K562 (cell line): ENCODE measurements around the gene NAA50. TPM values are rescaled to one million over a fixed set of nuclear protein-coding genes. Genes with fewer than 3 reads are reported as not detected.

Source experiments
- ATAC-seq: fragments of 200-7000 bp; cut with Tn5 transposase; 3 replicates; pipeline ENCODE4 v1.9.1; 2020; ENCODE audit warnings: moderate library complexity
- BruUV-seq: library from RNA; stranded (reverse); fragments of 400-500 nt; replicated peaks from 2 replicates; lab custom pipeline; 2021; lab: Mats Ljungman, UMichigan
- CTCF ChIA-PET: fragments of 300-600 bp; formaldehyde crosslinking; extraction: SDS; loops from one replicate; lab custom pipeline; 2021; ENCODE audit warnings: low intra/inter-chr PET ratio; lab: Yijun Ruan, JAX
- POLR2A ChIA-PET: fragments of 300-600, 350-650 bp; sonication (Branson Sonifier 250); formaldehyde crosslinking; extraction: SDS; loops from one replicate; lab custom pipeline; 2021; ENCODE audit warnings: antibody characterized with exemption, inconsistent platforms; lab: Yijun Ruan, JAX
- DNase-seq, 4 experiments: peaks; one replicate each; pipeline versions ENCODE4 v3.0.0 to v3.0.0-alpha.2; 2011 to 2018; ENCODE audit warnings: low spot score in 3 of 4, mixed read lengths in 3 of 4; ENCODE audit errors: extremely low read depth in 1 of 4
- FAIRE-seq: peaks from 2 replicates; lab custom pipeline; 2011; peaks lifted over from hg19 to GRCh38; lab: Jason Lieb, UNC
- H2AFZ ChIP-seq: 2 replicates; pipeline ENCODE4 v1.6.0; 2011; ENCODE audit warnings: low read depth, low read length, control low read depth, inconsistent platforms
- H3K27ac ChIP-seq: fragments of 200-600 bp; 3 replicates; pipeline ENCODE4 v1.8.0; 2011; ENCODE audit warnings: low read depth, mild to moderate bottlenecking, control low read depth, inconsistent platforms, low read length, moderate library complexity, mixed read lengths; ENCODE audit errors: extremely low read depth
- H3K27me3 ChIP-seq, 2 experiments: fragments of 300-600 bp in 1 of 2; 2 replicates in 1 of 2; 3 replicates in 1 of 2; pipeline versions ENCODE4 v1.6.0 to v1.8.0; 2011; ENCODE audit warnings: inconsistent platforms in 2 of 2, low read length in 2 of 2, mild to moderate bottlenecking in 1 of 2, mixed read lengths in 1 of 2, moderate library complexity in 1 of 2; ENCODE audit not compliant: control insufficient read depth in 2 of 2, insufficient read depth in 2 of 2
- H3K36me3 ChIP-seq: fragments of 300-600 bp; 3 replicates; pipeline ENCODE4 v1.8.0; 2011; ENCODE audit warnings: mild to moderate bottlenecking, low read length, inconsistent platforms; ENCODE audit not compliant: control insufficient read depth, insufficient read depth
- H3K4me1 ChIP-seq, 2 experiments: fragments of 200-600 bp in 1 of 2; replicated peaks in 1 of 2; 2 replicates in 1 of 2; 3 replicates in 1 of 2; pipeline versions ENCODE4 v1.5.1 to v1.8.0; 2011; ENCODE audit warnings: inconsistent platforms in 2 of 2, low read length in 2 of 2, mild to moderate bottlenecking in 1 of 2, mixed read lengths in 1 of 2, moderate library complexity in 1 of 2; ENCODE audit not compliant: control insufficient read depth in 2 of 2, insufficient read depth in 2 of 2
- H3K4me2 ChIP-seq: 2 replicates; pipeline ENCODE4 v1.6.1; 2011; ENCODE audit warnings: low read length, control low read depth, inconsistent platforms, mixed read lengths; ENCODE audit not compliant: insufficient read depth
- H3K4me3 ChIP-seq: fragments of 200-600 bp; sonication (generic), shearing (Covaris generic); 2 replicates; pipeline ENCODE4 v1.5.1; 2016; ENCODE audit warnings: control low read depth, inconsistent platforms
- H3K79me2 ChIP-seq: fragments of 200-600 bp; 3 replicates; pipeline ENCODE4 v1.8.0; 2011; ENCODE audit warnings: low read length, inconsistent platforms; ENCODE audit not compliant: control insufficient read depth, insufficient read depth
- H3K9ac ChIP-seq, 2 experiments: 2 replicates each; pipeline versions ENCODE4 v1.6.0 to v1.6.1; 2011; ENCODE audit warnings: low read depth in 2 of 2, low read length in 2 of 2, control low read depth in 1 of 2, inconsistent platforms in 1 of 2, mild to moderate bottlenecking in 1 of 2, mixed read lengths in 1 of 2; ENCODE audit not compliant: insufficient read depth in 1 of 2
- H3K9me1 ChIP-seq: one replicate; pipeline ENCODE4 v1.6.0; 2011; ENCODE audit warnings: inconsistent platforms, mild to moderate bottlenecking, low read length, moderate library complexity; ENCODE audit not compliant: control insufficient read depth, insufficient read depth
- H3K9me3 ChIP-seq: replicated peaks from 2 replicates; pipeline ENCODE4 v1.5.1; 2011; ENCODE audit warnings: low read depth, low read length, inconsistent platforms; ENCODE audit not compliant: control insufficient read depth, insufficient read depth
- H4K20me1 ChIP-seq: replicated peaks from 2 replicates; pipeline ENCODE4 v1.6.1; 2011; ENCODE audit warnings: low read length, inconsistent platforms, mixed read lengths; ENCODE audit not compliant: control insufficient read depth, insufficient read depth
- ETV6 ChIP-seq, 3 experiments: fragments of 150-350 bp in 1 of 3; sonication (generic) in 1 of 3; formaldehyde crosslinking in 1 of 3; IDR thresholded peaks; 2 replicates each; pipeline versions ENCODE4 v1.6.1 to v1.8.0; 2014 to 2022; ENCODE audit warnings: borderline replicate concordance in 2 of 3, low read depth in 2 of 3, antibody characterized with exemption in 1 of 3, low read length in 1 of 3, mild to moderate bottlenecking in 1 of 3, missing genetic modification reagents in 1 of 3
- GTF2F1 ChIP-seq: IDR thresholded peaks from 2 replicates; pipeline ENCODE4 v1.6.1; 2011; ENCODE audit warnings: low read depth, low read length, improper control_type of control experiment
- KLF1 ChIP-seq: fragments of 450-650 bp; IDR thresholded peaks from 2 replicates; pipeline ENCODE4 v1.6.1; 2016; ENCODE audit warnings: missing genetic modification characterization, missing compliant biosample characterization
- KLF16 ChIP-seq: IDR thresholded peaks from 2 replicates; pipeline ENCODE4 v1.6.1; 2016; ENCODE audit warnings: antibody characterized with exemption
- SMAD4 ChIP-seq: fragments of 250-450 bp; sonication (Bioruptor Pico); conservative IDR thresholded peaks from 2 replicates; pipeline ENCODE4 v1.8.0; 2021; ENCODE audit warnings: inconsistent platforms, mild to moderate bottlenecking, moderate library complexity
- TAF7 ChIP-seq: fragments of 450-650 bp; IDR thresholded peaks from 2 replicates; pipeline ENCODE4 v1.6.1; 2016; ENCODE audit warnings: missing genetic modification characterization, missing compliant biosample characterization
- TSC22D4 ChIP-seq: fragments of 450-650 bp; IDR thresholded peaks from 2 replicates; pipeline ENCODE4 v1.6.1; 2016; ENCODE audit warnings: missing genetic modification characterization, missing biosample characterization, control low read depth
- ZKSCAN8 ChIP-seq: fragments of 200-800 bp; sonication (Bioruptor generic); IDR thresholded peaks from 2 replicates; pipeline ENCODE4 v1.6.1; 2016; ENCODE audit warnings: missing genetic modification characterization, missing compliant biosample characterization
- ZNF133 ChIP-seq: fragments of 250-450 bp; sonication (Bioruptor Pico); IDR thresholded peaks from 2 replicates; pipeline ENCODE4 v1.4.0; 2020; ENCODE audit warnings: mild to moderate bottlenecking
- ZNF282 ChIP-seq: sonication (generic); formaldehyde crosslinking; IDR thresholded peaks from 2 replicates; pipeline ENCODE4 v1.8.1; 2023; ENCODE audit warnings: missing genetic modification reagents
- ZNF830 ChIP-seq: fragments of 250-450 bp; sonication (Bioruptor Pico); IDR thresholded peaks from 2 replicates; pipeline ENCODE4 v1.5.0; 2021; ENCODE audit warnings: mild to moderate bottlenecking
- WGBS: fragments of 100-300 bp; shearing (Covaris generic); methylation state at CpG from one replicate; pipeline ENCODE4 v1.1.6; 2016; ENCODE audit warnings: low coverage, mixed read lengths; ENCODE audit not compliant: insufficient coverage; ENCODE audit errors: missing lambda C conversion rate; 5-methylcytosine and 5-hydroxymethylcytosine counted together
- in situ Hi-C: fragments of 300-500 bp; cut with MboI; formaldehyde crosslinking; loops from 4 replicates; pipeline ENCODE4 v1.15.0; 2018; ENCODE audit warnings: inconsistent platforms, mixed read lengths
- intact Hi-C: fragments of 100-400 bp; cut with micrococcal nuclease; formaldehyde crosslinking; loops from 2 replicates; pipeline ENCODE4 v1.14.2; 2022
- polyA plus RNA-seq, 8 experiments: library from polyadenylated mRNA; depleted of rRNA in 4 of 8; stranded (reverse) in 5 of 8; unstranded in 3 of 8; fragments of >200 nt; fragmentation: Nextera tagmentation in 2 of 8; fragmentation: Illumina TruSeq in 1 of 8; extraction: Ambion mirVana in 2 of 8; extraction: Trizol in 1 of 8; gene quantifications; 2 replicates each; pipeline versions ENCODE4 v1.2.1 to v1.2.3, GENCODE V29; 2011 to 2014; ENCODE audit warnings: inconsistent platforms in 1 of 8, missing spikeins in 1 of 8
- total RNA-seq, 7 experiments: library from RNA; depleted of rRNA in 6 of 7; stranded (reverse); fragments of >200 nt in 6 of 7; fragmentation: Illumina TruSeq in 2 of 7; extraction: Trizol in 2 of 7; gene quantifications; 2 replicates each; pipeline versions ENCODE4 v1.2.1 to v1.2.3, GENCODE V29; 2011 to 2021; ENCODE audit warnings: low replicate concordance in 1 of 7
- TF ChIP-seq, protein P1 (sequence below), 2 experiments: fragments of 450-650 bp in 1 of 2; sonication (generic) in 1 of 2; formaldehyde crosslinking; conservative IDR thresholded peaks; 2 replicates each; pipeline versions ENCODE4 v1.4.0 to v1.8.1; 2020 to 2022; ENCODE audit warnings: mild to moderate bottlenecking in 1 of 2, missing genetic modification reagents in 1 of 2
- TF ChIP-seq, protein P2 (sequence below): fragments of 250-450 bp; sonication (Bioruptor Pico); IDR thresholded peaks from 2 replicates; pipeline ENCODE4 v1.8.0; 2022; ENCODE audit warnings: moderate library complexity, mild to moderate bottlenecking, inconsistent platforms

Gene NAA50
- total and polyA plus RNA-seq, 9 of the 15 experiments (the other 6 are each of a cell fraction or from before 2014, with no cell fraction given): 40.0 to 301 (median 112) TPM

DNA sequence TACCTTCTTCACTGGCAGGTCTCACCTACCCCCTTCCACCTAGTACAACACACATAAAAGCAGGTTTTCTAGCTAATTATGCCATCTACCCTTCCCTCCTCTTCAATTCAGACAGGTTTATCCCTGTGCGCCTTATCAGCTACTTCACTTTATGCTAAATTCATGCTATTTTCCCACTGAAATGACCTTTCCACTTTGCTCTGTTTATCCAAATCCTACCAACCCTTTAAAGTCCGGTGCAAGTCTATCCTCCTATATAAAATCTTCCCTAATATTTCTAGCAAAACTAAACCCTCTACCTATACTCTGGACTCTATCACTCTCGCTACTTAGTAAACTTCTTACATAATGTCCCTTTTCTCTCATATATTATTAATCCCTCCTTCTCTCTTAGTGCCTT, 55.6 kb downstream of the NAA50 start:
- H3K4me3 ChIP-seq: no peak overlapping the region
- DNase-seq: no peak
- H3K4me1 ChIP-seq: no peaks in the 10 kb centered on the region
- in situ Hi-C loops: no loop called here
- no peak overlapping the region for H3K4me2 ChIP-seq
- intact Hi-C loops: no loop called here
- no peak for ATAC-seq
- no peaks in the 10 kb centered on the region for H3K27me3 ChIP-seq
- no peaks in the 10 kb centered on the region for H3K9me1 ChIP-seq
- H3K9ac ChIP-seq: no peak overlapping the region
- H3K27ac ChIP-seq: no peak overlapping the region
- CTCF ChIA-PET: no interaction called here
- POLR2A ChIA-PET: no interaction called here
- H3K9me3 ChIP-seq: 0 out of 2 replicates have a peak, but pooled peaks cover 2% of the 10 kb centered on the region
- TF ChIP-seq ZNF830 (CRISPR knock-in tag) (no peak), KLF16 (no peak), ZNF133 (CRISPR knock-in tag) (no peak), TAF7 (tag) (no peak), ZNF282 (CRISPR knock-in tag) (no peak), SMAD4 (CRISPR knock-in tag) (no peak), ETV6 (IDR thresholded peaks at IDR 0.05; ENCODE audit: borderline replicate concordance in 1 of 2, low read depth in 2 of 2, low read length in 1 of 2) (no peak), ETV6 (CRISPR knock-in tag; IDR thresholded peaks at IDR 0.05; ENCODE audit: borderline replicate concordance) (no peak), GTF2F1 (no peak), ZKSCAN8 (no peak), KLF1 (tag) (no peak), TSC22D4 (tag) (no peak)
- TF ChIP-seq, protein P1, sequence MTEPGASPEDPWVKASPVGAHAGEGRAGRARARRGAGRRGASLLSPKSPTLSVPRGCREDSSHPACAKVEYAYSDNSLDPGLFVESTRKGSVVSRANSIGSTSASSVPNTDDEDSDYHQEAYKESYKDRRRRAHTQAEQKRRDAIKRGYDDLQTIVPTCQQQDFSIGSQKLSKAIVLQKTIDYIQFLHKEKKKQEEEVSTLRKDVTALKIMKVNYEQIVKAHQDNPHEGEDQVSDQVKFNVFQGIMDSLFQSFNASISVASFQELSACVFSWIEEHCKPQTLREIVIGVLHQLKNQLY (CRISPR knock-in tag; conservative IDR thresholded peaks at IDR 0.05): no peak
- TF ChIP-seq, protein P2, sequence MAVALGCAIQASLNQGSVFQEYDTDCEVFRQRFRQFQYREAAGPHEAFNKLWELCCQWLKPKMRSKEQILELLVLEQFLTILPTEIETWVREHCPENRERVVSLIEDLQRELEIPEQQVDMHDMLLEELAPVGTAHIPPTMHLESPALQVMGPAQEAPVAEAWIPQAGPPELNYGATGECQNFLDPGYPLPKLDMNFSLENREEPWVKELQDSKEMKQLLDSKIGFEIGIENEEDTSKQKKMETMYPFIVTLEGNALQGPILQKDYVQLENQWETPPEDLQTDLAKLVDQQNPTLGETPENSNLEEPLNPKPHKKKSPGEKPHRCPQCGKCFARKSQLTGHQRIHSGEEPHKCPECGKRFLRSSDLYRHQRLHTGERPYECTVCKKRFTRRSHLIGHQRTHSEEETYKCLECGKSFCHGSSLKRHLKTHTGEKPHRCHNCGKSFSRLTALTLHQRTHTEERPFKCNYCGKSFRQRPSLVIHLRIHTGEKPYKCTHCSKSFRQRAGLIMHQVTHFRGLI: no peak
- TF ChIP-seq, all 486 proteins: peak for 0
- peaks cover 4% of the 10 kb centered on the region; the same call in 2 of the 3 replicates for H3K79me2 ChIP-seq
- no peaks in the 10 kb centered on the region for H4K20me1 ChIP-seq
- BruUV-seq: no TSS peak
- 72% methylated on average over 2 of the region's 3 CpGs for WGBS
- H2AFZ ChIP-seq: no peak overlapping the region
- no peaks in the 10 kb centered on the region for H3K36me3 ChIP-seq
- no peak for FAIRE-seq
